ENCODE data around the gene RFPL1.

RFPL1 gene

GRCh38 chr22:29443452-29443851 is 5.1 kb downstream of the RFPL1 start:
- 0 out of 2 replicates have a peak, but pooled peaks cover 12% of the 10 kb centered on the region for H3K4me1 ChIP-seq (ENCODE audit: control insufficient read depth, insufficient read depth, low read length)
- H3K27me3 ChIP-seq (ENCODE audit: control insufficient read depth, insufficient read depth, low read length), result no peaks in the 10 kb centered on the region
- no peaks in the 10 kb centered on the region for H3K9me3 ChIP-seq (ENCODE audit: control insufficient read depth, insufficient read depth, low read length)
- no peaks in the 10 kb centered on the region for H3K36me3 ChIP-seq (ENCODE audit: control insufficient read depth, insufficient read depth, low read length)
- no peak overlapping the region for H3K9ac ChIP-seq (ENCODE audit: low read depth, low read length)
- no peak overlapping the region for H3K4me3 ChIP-seq (ENCODE audit: low read depth, low read length)
- no peak overlapping the region for H3K27ac ChIP-seq (ENCODE audit: low read depth, low read length)

GRCh38 chr22:29443861-29444792 is 5.7 kb downstream of the RFPL1 start:
- H3K9me3 ChIP-seq (ENCODE audit: control insufficient read depth, insufficient read depth, low read length), result no peaks in the 10 kb centered on the region
- H3K36me3 ChIP-seq (ENCODE audit: control insufficient read depth, insufficient read depth, low read length), result no peaks in the 10 kb centered on the region
- H3K27ac ChIP-seq (ENCODE audit: low read depth, low read length), result no peak overlapping the region

GRCh38 chr22:29445508-29445907 is 7.1 kb downstream of the RFPL1 start:
- Histone ChIP-seq H3K4me3 (ENCODE audit: low read depth, low read length) (no peak overlapping the region), H3K36me3 (ENCODE audit: control insufficient read depth, insufficient read depth, low read length) (no peaks in the 10 kb centered on the region), H3K9ac (ENCODE audit: low read depth, low read length) (no peak overlapping the region), H3K9me3 (ENCODE audit: control insufficient read depth, insufficient read depth, low read length) (no peaks in the 10 kb centered on the region), H3K4me1 (ENCODE audit: control insufficient read depth, insufficient read depth, low read length) (0 out of 2 replicates have a peak, but pooled peaks cover 8% of the 10 kb centered on the region), H3K27me3 (ENCODE audit: control insufficient read depth, insufficient read depth, low read length) (no peaks in the 10 kb centered on the region), H3K27ac (ENCODE audit: low read depth, low read length) (no peak overlapping the region)

More at GRCh38 chr22:29443861-29444792, 5.7 kb downstream of the RFPL1 start:
- Histone ChIP-seq H3K4me3 (ENCODE audit: low read depth, low read length) (no peak overlapping the region), H3K9ac (ENCODE audit: low read depth, low read length) (no peak overlapping the region), H3K27me3 (ENCODE audit: control insufficient read depth, insufficient read depth, low read length) (no peaks in the 10 kb centered on the region), H3K4me1 (ENCODE audit: control insufficient read depth, insufficient read depth, low read length) (0 out of 2 replicates have a peak, but pooled peaks cover 12% of the 10 kb centered on the region)

GRCh38 chr22:29447906-29448305 is 9.5 kb downstream of the RFPL1 start:
- H3K4me1 ChIP-seq (ENCODE audit: control insufficient read depth, insufficient read depth, low read length), result 0 out of 2 replicates have a peak, but pooled peaks cover 8% of the 10 kb centered on the region
- no peaks in the 10 kb centered on the region for H3K36me3 ChIP-seq (ENCODE audit: control insufficient read depth, insufficient read depth, low read length)

GRCh38 chr22:29449296-29449875 is 11.0 kb downstream of the RFPL1 start:
- Histone ChIP-seq H3K27me3 (ENCODE audit: control insufficient read depth, insufficient read depth, low read length) (no peaks in the 10 kb centered on the region), H3K9me3 (ENCODE audit: control insufficient read depth, insufficient read depth, low read length) (no peaks in the 10 kb centered on the region), H3K36me3 (ENCODE audit: control insufficient read depth, insufficient read depth, low read length) (no peaks in the 10 kb centered on the region), H3K9ac (ENCODE audit: low read depth, low read length) (no peak overlapping the region), H3K4me3 (ENCODE audit: low read depth, low read length) (no peak overlapping the region), H3K27ac (ENCODE audit: low read depth, low read length) (no peak overlapping the region), H3K4me1 (ENCODE audit: control insufficient read depth, insufficient read depth, low read length) (no peaks in the 10 kb centered on the region)

More at GRCh38 chr22:29447906-29448305, 9.5 kb downstream of the RFPL1 start:
- Histone ChIP-seq H3K27me3 (ENCODE audit: control insufficient read depth, insufficient read depth, low read length) (no peaks in the 10 kb centered on the region), H3K4me3 (ENCODE audit: low read depth, low read length) (no peak overlapping the region), H3K9me3 (ENCODE audit: control insufficient read depth, insufficient read depth, low read length) (no peaks in the 10 kb centered on the region), H3K9ac (ENCODE audit: low read depth, low read length) (no peak overlapping the region), H3K27ac (ENCODE audit: low read depth, low read length) (no peak overlapping the region)

GRCh38 chr22:29450222-29450621 is 11.8 kb downstream of the RFPL1 start:
- H3K9ac ChIP-seq (ENCODE audit: low read depth, low read length), result no peak overlapping the region
- H3K4me1 ChIP-seq (ENCODE audit: control insufficient read depth, insufficient read depth, low read length), result no peaks in the 10 kb centered on the region
- no peaks in the 10 kb centered on the region for H3K27me3 ChIP-seq (ENCODE audit: control insufficient read depth, insufficient read depth, low read length)
- no peaks in the 10 kb centered on the region for H3K36me3 ChIP-seq (ENCODE audit: control insufficient read depth, insufficient read depth, low read length)
- no peak overlapping the region for H3K27ac ChIP-seq (ENCODE audit: low read depth, low read length)
- no peak overlapping the region for H3K4me3 ChIP-seq (ENCODE audit: low read depth, low read length)
- no peaks in the 10 kb centered on the region for H3K9me3 ChIP-seq (ENCODE audit: control insufficient read depth, insufficient read depth, low read length)

GRCh38 chr22:29451863-29452262 is 13.5 kb downstream of the RFPL1 start:
- no peak overlapping the region for H3K27ac ChIP-seq (ENCODE audit: low read depth, low read length)
- no peaks in the 10 kb centered on the region for H3K36me3 ChIP-seq (ENCODE audit: control insufficient read depth, insufficient read depth, low read length)
- no peaks in the 10 kb centered on the region for H3K27me3 ChIP-seq (ENCODE audit: control insufficient read depth, insufficient read depth, low read length)
- no peaks in the 10 kb centered on the region for H3K9me3 ChIP-seq (ENCODE audit: control insufficient read depth, insufficient read depth, low read length)
- no peak overlapping the region for H3K4me3 ChIP-seq (ENCODE audit: low read depth, low read length)
- no peaks in the 10 kb centered on the region for H3K4me1 ChIP-seq (ENCODE audit: control insufficient read depth, insufficient read depth, low read length)
- H3K9ac ChIP-seq (ENCODE audit: low read depth, low read length), result no peak overlapping the region

GRCh38 chr22:29454276-29454675 is 15.9 kb downstream of the RFPL1 start:
- H3K4me1 ChIP-seq (ENCODE audit: control insufficient read depth, insufficient read depth, low read length), result no peaks in the 10 kb centered on the region
- no peak overlapping the region for H3K4me3 ChIP-seq (ENCODE audit: low read depth, low read length)
- no peak overlapping the region for H3K27ac ChIP-seq (ENCODE audit: low read depth, low read length)
- H3K36me3 ChIP-seq (ENCODE audit: control insufficient read depth, insufficient read depth, low read length), result no peaks in the 10 kb centered on the region
- H3K9me3 ChIP-seq (ENCODE audit: control insufficient read depth, insufficient read depth, low read length), result no peaks in the 10 kb centered on the region
- no peak overlapping the region for H3K9ac ChIP-seq (ENCODE audit: low read depth, low read length)
- H3K27me3 ChIP-seq (ENCODE audit: control insufficient read depth, insufficient read depth, low read length), result no peaks in the 10 kb centered on the region

- Histone ChIP-seq H3K9ac (ENCODE audit: low read depth, low read length) (no peak overlapping the region), H3K27me3 (ENCODE audit: control insufficient read depth, insufficient read depth, low read length) (no peaks in the 10 kb centered on the region), H3K27ac (ENCODE audit: low read depth, low read length) (no peak overlapping the region), H3K4me3 (ENCODE audit: low read depth, low read length) (no peak overlapping the region), H3K36me3 (ENCODE audit: control insufficient read depth, insufficient read depth, low read length) (no peaks in the 10 kb centered on the region), H3K4me1 (ENCODE audit: control insufficient read depth, insufficient read depth, low read length) (no peaks in the 10 kb centered on the region), H3K9me3 (ENCODE audit: control insufficient read depth, insufficient read depth, low read length) (no peaks in the 10 kb centered on the region)
These were observed 17.9 kb downstream of the RFPL1 start for GRCh38 chr22:29456211-29456671.

GRCh38 chr22:29457730-29458129 is 19.3 kb downstream of the RFPL1 start:
- H3K9me3 ChIP-seq (ENCODE audit: control insufficient read depth, insufficient read depth, low read length), result no peaks in the 10 kb centered on the region
- no peak overlapping the region for H3K9ac ChIP-seq (ENCODE audit: low read depth, low read length)
- no peaks in the 10 kb centered on the region for H3K27me3 ChIP-seq (ENCODE audit: control insufficient read depth, insufficient read depth, low read length)
- no peak overlapping the region for H3K4me3 ChIP-seq (ENCODE audit: low read depth, low read length)
- no peaks in the 10 kb centered on the region for H3K36me3 ChIP-seq (ENCODE audit: control insufficient read depth, insufficient read depth, low read length)
- no peak overlapping the region for H3K27ac ChIP-seq (ENCODE audit: low read depth, low read length)
- no peaks in the 10 kb centered on the region for H3K4me1 ChIP-seq (ENCODE audit: control insufficient read depth, insufficient read depth, low read length)

- no peak overlapping the region for H3K9ac ChIP-seq (ENCODE audit: low read depth, low read length)
- no peak overlapping the region for H3K27ac ChIP-seq (ENCODE audit: low read depth, low read length)
- no peaks in the 10 kb centered on the region for H3K27me3 ChIP-seq (ENCODE audit: control insufficient read depth, insufficient read depth, low read length)
These were observed 20.2 kb downstream of the RFPL1 start for GRCh38 chr22:29458551-29458950.

More at GRCh38 chr22:29458551-29458950, 20.2 kb downstream of the RFPL1 start:
- H3K36me3 ChIP-seq (ENCODE audit: control insufficient read depth, insufficient read depth, low read length), result no peaks in the 10 kb centered on the region
- no peaks in the 10 kb centered on the region for H3K4me1 ChIP-seq (ENCODE audit: control insufficient read depth, insufficient read depth, low read length)
- no peak overlapping the region for H3K4me3 ChIP-seq (ENCODE audit: low read depth, low read length)
- H3K9me3 ChIP-seq (ENCODE audit: control insufficient read depth, insufficient read depth, low read length), result no peaks in the 10 kb centered on the region

Measured in HUES48 (cell line).